WTC11 (cell line): ENCODE measurements around the gene LRRC47. TPM values are rescaled to one million over a fixed set of nuclear protein-coding genes. Genes with fewer than 3 reads are reported as not detected.

Experiments
- ATAC-seq: fragments of 200-7000 bp; cut with Tn5 transposase; 2 replicates; pipeline ENCODE4 v1.10.0; 2021; ENCODE audit warnings: mild to moderate bottlenecking, moderate library complexity
- CTCF ChIA-PET: fragments of 300-600 bp; sonication (Branson Sonifier 250); formaldehyde crosslinking; loops from one replicate; lab custom pipeline; 2021; ENCODE audit warnings: antibody characterized with exemption; lab: Charles Lee
- POLR2A ChIA-PET: fragments of 350-600 bp; sonication (Branson Sonifier 250); formaldehyde crosslinking; loops from one replicate; lab custom pipeline; 2021; ENCODE audit warnings: antibody characterized with exemption; lab: Charles Lee
- DNase-seq: peaks from one replicate; pipeline ENCODE4 v3.0.0; 2021; ENCODE audit warnings: low spot score
- H3K27ac Mint-ChIP-seq: 2 replicates; pipeline ENCODE4 v1.8.0; 2021; ENCODE audit warnings: mixed read lengths
- H3K27me3 Mint-ChIP-seq: 2 replicates; pipeline ENCODE4 v1.8.0; 2021; ENCODE audit warnings: low read depth, mild to moderate bottlenecking, moderate library complexity, mixed read lengths
- H3K36me3 Mint-ChIP-seq: 2 replicates; pipeline ENCODE4 v1.8.0; 2021; ENCODE audit warnings: mixed read lengths
- H3K4me1 Mint-ChIP-seq: 2 replicates; pipeline ENCODE4 v1.8.0; 2022; ENCODE audit warnings: mixed read lengths
- H3K4me3 Mint-ChIP-seq: 2 replicates; pipeline ENCODE4 v1.8.0; 2021; ENCODE audit warnings: mild to moderate bottlenecking, moderate library complexity, mixed read lengths
- H3K9me3 Mint-ChIP-seq: 2 replicates; pipeline ENCODE4 v1.8.0; 2021; ENCODE audit warnings: mixed read lengths
- ATF1 ChIP-seq: sonication (generic); formaldehyde crosslinking; IDR thresholded peaks from 2 replicates; pipeline ENCODE4 v1.8.1; 2023; ENCODE audit warnings: mild to moderate bottlenecking, moderate library complexity, missing genetic modification reagents
- CREB1 ChIP-seq: sonication (generic); formaldehyde crosslinking; IDR thresholded peaks from 2 replicates; pipeline ENCODE4 v1.8.0; 2023; ENCODE audit warnings: mild to moderate bottlenecking, missing genetic modification reagents
- CTCF ChIP-seq: fragments of 200-600 bp; IDR thresholded peaks from 2 replicates; pipeline ENCODE4 v1.8.0; 2022; ENCODE audit warnings: antibody characterized with exemption
- E2F4 ChIP-seq: sonication (generic); formaldehyde crosslinking; IDR thresholded peaks from 2 replicates; pipeline ENCODE4 v1.8.1; 2022; ENCODE audit warnings: low read depth, mild to moderate bottlenecking, moderate library complexity, missing genetic modification reagents, borderline replicate concordance
- ERG ChIP-seq: fragments of 250-450 bp; sonication (Bioruptor Pico); IDR thresholded peaks from 2 replicates; pipeline ENCODE4 v1.8.0; 2021; ENCODE audit warnings: mild to moderate bottlenecking
- FOXJ3 ChIP-seq: sonication (generic); formaldehyde crosslinking; IDR thresholded peaks from 2 replicates; pipeline ENCODE4 v1.9.0; 2021; ENCODE audit warnings: missing genetic modification reagents, mild to moderate bottlenecking, borderline replicate concordance
- GABPB1 ChIP-seq: sonication (generic); formaldehyde crosslinking; IDR thresholded peaks from 2 replicates; pipeline ENCODE4 v1.8.1; 2023; ENCODE audit warnings: mild to moderate bottlenecking, missing genetic modification reagents
- GTF2I ChIP-seq: fragments of 250-450 bp; sonication (Bioruptor Pico); conservative IDR thresholded peaks from 2 replicates; pipeline ENCODE4 v1.4.0; 2021; ENCODE audit warnings: mild to moderate bottlenecking
- HMGXB4 ChIP-seq: sonication (generic); formaldehyde crosslinking; IDR thresholded peaks from 2 replicates; pipeline ENCODE4 v1.8.1; 2023; ENCODE audit warnings: mild to moderate bottlenecking, moderate library complexity, missing genetic modification reagents
- IRF1 ChIP-seq: sonication (generic); formaldehyde crosslinking; IDR thresholded peaks from 2 replicates; pipeline ENCODE4 v1.8.0; 2023; ENCODE audit warnings: missing genetic modification reagents
- KAT7 ChIP-seq: sonication (generic); formaldehyde crosslinking; IDR thresholded peaks from 2 replicates; pipeline ENCODE4 v1.8.1; 2023; ENCODE audit warnings: missing genetic modification reagents, mild to moderate bottlenecking, borderline replicate concordance
- MXD4 ChIP-seq: fragments of 250-450 bp; sonication (Bioruptor Pico); IDR thresholded peaks from 2 replicates; pipeline ENCODE4 v1.8.0; 2021; ENCODE audit warnings: mild to moderate bottlenecking, moderate library complexity, borderline replicate concordance
- NFYB ChIP-seq: sonication (generic); formaldehyde crosslinking; conservative IDR thresholded peaks from 2 replicates; pipeline ENCODE4 v1.8.0; 2022; ENCODE audit warnings: low read depth, missing genetic modification reagents
- OVOL2 ChIP-seq: fragments of 250-450 bp; sonication (Bioruptor Pico); IDR thresholded peaks from 2 replicates; pipeline ENCODE4 v1.9.0; 2021; ENCODE audit warnings: mild to moderate bottlenecking, borderline replicate concordance
- RELA ChIP-seq: sonication (generic); formaldehyde crosslinking; IDR thresholded peaks from 2 replicates; pipeline ENCODE4 v1.8.1; 2022; ENCODE audit warnings: missing genetic modification reagents, mild to moderate bottlenecking, borderline replicate concordance
- ZBTB43 ChIP-seq: sonication (generic); formaldehyde crosslinking; IDR thresholded peaks from 2 replicates; pipeline ENCODE4 v1.8.1; 2023; ENCODE audit warnings: mild to moderate bottlenecking, missing genetic modification reagents
- ZNF121 ChIP-seq: sonication (generic); formaldehyde crosslinking; IDR thresholded peaks from 2 replicates; pipeline ENCODE4 v1.8.0; 2023; ENCODE audit warnings: missing genetic modification reagents
- ZNF671 ChIP-seq: fragments of 250-450 bp; sonication (Bioruptor Pico); IDR thresholded peaks from 2 replicates; pipeline ENCODE4 v1.8.0; 2021; ENCODE audit warnings: mild to moderate bottlenecking
- total RNA-seq: library from RNA; stranded (reverse); gene quantifications from 3 replicates; pipeline ENCODE4 v1.2.3, GENCODE V29; 2021

LRRC47 gene
- total RNA-seq, 1 experiment from 2014 or later, result 92.4 TPM

- no peak for DNase-seq
- no peak for TF ChIP-seq E2F4
- TF ChIP-seq NFYB (CRISPR knock-in tag), result no peak
- TF ChIP-seq IRF1 (CRISPR knock-in tag), result no peak
- no peak for TF ChIP-seq ZNF671 (CRISPR knock-in tag)
- no peak for TF ChIP-seq CREB1 (CRISPR knock-in tag)
- no peak for TF ChIP-seq CTCF
- no peak for TF ChIP-seq OVOL2 (CRISPR knock-in tag)
- TF ChIP-seq FOXJ3 (CRISPR knock-in tag), result no peak
- TF ChIP-seq GABPB1 (CRISPR knock-in tag), result no peak
- TF ChIP-seq ZNF121 (CRISPR knock-in tag), result no peak
- ChIA-PET POLR2A (interaction anchor here (0.8 kb wide), 1 partner anchor 92 kb away, joined by 3 read pairs; no protein-coding TSS in a partner anchor), CTCF (interaction anchor here (1.5 kb wide), 1 partner anchor 11 kb away, joined by 5 read pairs; no protein-coding TSS in a partner anchor)
- Mint-ChIP-seq H3K27me3 (no peaks in the 10 kb centered on the region), H3K36me3 (peaks cover 46% of the 10 kb centered on the region), H3K9me3 (peaks cover 21% of the 10 kb centered on the region), H3K27ac (peak overlapping the region; percentile 16; the same call in 1 of the 2 replicates), H3K4me1 (no peaks in the 10 kb centered on the region), H3K4me3 (no peak overlapping the region)
- no peak for ATAC-seq
These were observed 42.5 kb upstream of the LRRC47 start for GRCh38 chr1:3838788-3839187.

- DNase-seq, result no peak
- Mint-ChIP-seq H3K4me3 (no peak overlapping the region), H3K27me3 (no peaks in the 10 kb centered on the region), H3K4me1 (no peaks in the 10 kb centered on the region), H3K36me3 (peaks cover 43% of the 10 kb centered on the region), H3K27ac (no peak overlapping the region), H3K9me3 (peaks cover 21% of the 10 kb centered on the region)
- CTCF ChIA-PET, result interaction anchor here (1.0 kb wide), 1 partner anchor 10 kb away, joined by 3 read pairs; no protein-coding TSS in a partner anchor
- TF ChIP-seq ERG (CRISPR knock-in tag), result no peak
- no peak for TF ChIP-seq ATF1 (CRISPR knock-in tag)
- TF ChIP-seq IRF1 (CRISPR knock-in tag), result no peak
- no peak for TF ChIP-seq RELA (CRISPR knock-in tag)
- no peak for TF ChIP-seq KAT7 (CRISPR knock-in tag)
- TF ChIP-seq ZBTB43 (CRISPR knock-in tag), result no peak
- POLR2A ChIA-PET, result no interaction called here
- ATAC-seq, result no peak
These were observed 41.4 kb upstream of the LRRC47 start for GRCh38 chr1:3837685-3838084.

- Mint-ChIP-seq H3K4me1 (no peaks in the 10 kb centered on the region), H3K9me3 (peaks cover 21% of the 10 kb centered on the region), H3K27me3 (no peaks in the 10 kb centered on the region), H3K4me3 (no peak overlapping the region), H3K36me3 (peaks cover 41% of the 10 kb centered on the region), H3K27ac (no peak overlapping the region)
- POLR2A ChIA-PET, result no interaction called here
- ATAC-seq, result no peak
- CTCF ChIA-PET, result interaction anchor here (1.0 kb wide), 1 partner anchor 9 kb away, joined by 3 read pairs; no protein-coding TSS in a partner anchor
- no peak for DNase-seq
- TF ChIP-seq GTF2I (no peak), KAT7 (CRISPR knock-in tag) (no peak), FOXJ3 (CRISPR knock-in tag) (no peak), HMGXB4 (no peak), MXD4 (CRISPR knock-in tag) (no peak)
These were observed 40.9 kb upstream of the LRRC47 start for GRCh38 chr1:3837200-3837599.
